NCI-H187 treated with DMSO at 0.1 percent for 48 hours (cell line): ENCODE measurements around the gene PCNX2.
"Not testable (repeated sequence)": the region's sequence is repeated elsewhere in the genome, so short reads cannot be mapped to it uniquely, and the experiment has no call there.

ENCODE experiments used
- DNase-seq: peaks from one replicate; lab custom pipeline; 2025; lab: John Stamatoyannopoulos, UW

The PCNX2 gene

GRCh38 chr1:233010146-233010545 lies 285.4 kb downstream of the PCNX2 start:
- no peak for DNase-seq

- DNase-seq = no peak
Observed at GRCh38 chr1:233006541-233006973, 289.0 kb downstream of the PCNX2 start.

GRCh38 chr1:233006108-233006507 lies 289.4 kb downstream of the PCNX2 start:
- DNase-seq = no peak

- DNase-seq = no peak
Observed at GRCh38 chr1:233005703-233006102, 289.8 kb downstream of the PCNX2 start.

GRCh38 chr1:233005156-233005555 lies 290.4 kb downstream of the PCNX2 start:
- DNase-seq = peak; percentile 49

- DNase-seq = no peak
Observed at GRCh38 chr1:233004451-233004850, 291.1 kb downstream of the PCNX2 start.

- not testable (repeated sequence) for DNase-seq
Observed at GRCh38 chr1:233003638-233004037, 291.9 kb downstream of the PCNX2 start.

- DNase-seq = no peak
Observed at GRCh38 chr1:232999956-233000625, 295.4 kb downstream of the PCNX2 start.

- DNase-seq = no peak
Observed at GRCh38 chr1:232998646-232999045, 296.9 kb downstream of the PCNX2 start.

GRCh38 chr1:232998138-232998537 lies 297.4 kb downstream of the PCNX2 start:
- DNase-seq = no peak

- no peak for DNase-seq
Observed at GRCh38 chr1:232996143-232996542, 299.4 kb downstream of the PCNX2 start.

GRCh38 chr1:232995189-232995588 lies 300.3 kb downstream of the PCNX2 start:
- DNase-seq = no peak

GRCh38 chr1:232993555-232993954 lies 302.0 kb downstream of the PCNX2 start:
- no peak for DNase-seq

GRCh38 chr1:232992227-232992626 lies 303.3 kb downstream of the PCNX2 start:
- no peak for DNase-seq

GRCh38 chr1:232991238-232991637 lies 304.3 kb downstream of the PCNX2 start:
- DNase-seq = no peak

- DNase-seq = no peak
Observed at GRCh38 chr1:232990176-232991128, 305.1 kb downstream of the PCNX2 start.

- DNase-seq = no peak
Observed at GRCh38 chr1:232988572-232989040, 306.9 kb downstream of the PCNX2 start.

GRCh38 chr1:232987774-232988140 lies 307.8 kb downstream of the PCNX2 start:
- no peak for DNase-seq

GRCh38 chr1:232987046-232987773 lies 308.3 kb downstream of the PCNX2 start:
- DNase-seq = no peak

- DNase-seq = no peak
Observed at GRCh38 chr1:232986527-232986922, 309.0 kb downstream of the PCNX2 start.

GRCh38 chr1:232985882-232986526 lies 309.5 kb downstream of the PCNX2 start:
- DNase-seq = no peak
